ENCODE results near the gene KCNQ5. TPM values are rescaled to one million over a fixed set of nuclear protein-coding genes. Genes with fewer than 3 reads are reported as not detected.

KCNQ5 gene
- total and polyA plus RNA-seq, 10 of the 15 experiments (the other 5 are each of a cell fraction or from before 2014, with no cell fraction given): 0.60 to 16.2 (median 3.2) TPM

DNA sequence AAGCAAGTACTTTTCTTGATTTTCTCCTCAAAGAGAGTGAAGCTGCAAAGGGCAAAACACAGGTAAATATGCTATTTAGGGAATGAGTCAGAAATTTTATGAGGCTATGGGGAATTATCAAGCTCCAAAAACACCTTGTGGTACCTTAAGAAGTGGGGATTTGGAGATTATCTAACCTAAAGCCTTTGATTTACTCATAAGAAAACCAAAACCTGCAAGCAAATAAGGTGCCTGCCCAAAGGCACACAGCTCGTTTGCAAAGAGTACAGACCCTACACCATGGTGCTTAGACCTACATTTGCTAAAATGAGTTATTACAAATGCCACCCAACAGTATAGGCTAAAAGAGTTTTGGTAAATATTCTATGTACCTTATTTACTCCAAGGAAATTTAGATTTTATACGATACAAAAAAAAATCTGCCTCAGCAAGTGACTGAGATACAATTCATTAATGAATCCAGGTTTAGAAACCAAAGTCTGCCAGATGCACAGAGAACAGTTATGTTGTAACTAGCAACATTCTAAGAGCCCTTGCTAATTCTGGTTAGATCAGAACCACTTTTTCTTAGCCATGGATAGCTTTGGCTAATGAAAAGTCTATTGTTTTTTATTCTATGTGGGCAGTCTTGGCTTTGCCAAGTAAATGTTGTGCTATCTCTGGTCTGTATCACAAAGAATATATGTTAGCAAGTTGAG is 501.9 kb downstream of the KCNQ5 start (continued):
- TF ChIP-seq, protein P1, sequence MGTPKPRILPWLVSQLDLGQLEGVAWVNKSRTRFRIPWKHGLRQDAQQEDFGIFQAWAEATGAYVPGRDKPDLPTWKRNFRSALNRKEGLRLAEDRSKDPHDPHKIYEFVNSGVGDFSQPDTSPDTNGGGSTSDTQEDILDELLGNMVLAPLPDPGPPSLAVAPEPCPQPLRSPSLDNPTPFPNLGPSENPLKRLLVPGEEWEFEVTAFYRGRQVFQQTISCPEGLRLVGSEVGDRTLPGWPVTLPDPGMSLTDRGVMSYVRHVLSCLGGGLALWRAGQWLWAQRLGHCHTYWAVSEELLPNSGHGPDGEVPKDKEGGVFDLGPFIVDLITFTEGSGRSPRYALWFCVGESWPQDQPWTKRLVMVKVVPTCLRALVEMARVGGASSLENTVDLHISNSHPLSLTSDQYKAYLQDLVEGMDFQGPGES (IDR thresholded peaks at IDR 0.05): no peak
- TF ChIP-seq, protein P2, sequence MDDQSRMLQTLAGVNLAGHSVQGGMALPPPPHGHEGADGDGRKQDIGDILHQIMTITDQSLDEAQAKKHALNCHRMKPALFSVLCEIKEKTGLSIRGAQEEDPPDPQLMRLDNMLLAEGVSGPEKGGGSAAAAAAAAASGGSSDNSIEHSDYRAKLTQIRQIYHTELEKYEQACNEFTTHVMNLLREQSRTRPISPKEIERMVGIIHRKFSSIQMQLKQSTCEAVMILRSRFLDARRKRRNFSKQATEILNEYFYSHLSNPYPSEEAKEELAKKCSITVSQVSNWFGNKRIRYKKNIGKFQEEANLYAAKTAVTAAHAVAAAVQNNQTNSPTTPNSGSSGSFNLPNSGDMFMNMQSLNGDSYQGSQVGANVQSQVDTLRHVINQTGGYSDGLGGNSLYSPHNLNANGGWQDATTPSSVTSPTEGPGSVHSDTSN (IDR thresholded peaks at IDR 0.05; ENCODE audit: insufficient replicate concordance, low read depth, low read length): no peak
- TF ChIP-seq BHLHE40 (IDR thresholded peaks at IDR 0.05; ENCODE audit: borderline replicate concordance in 1 of 2, low read depth in 2 of 2, low read length in 1 of 2) (peak in 1 of 2 experiments; percentile 13; a peak in 1 of 4 replicates), ASH2L (IDR thresholded peaks at IDR 0.05; ENCODE audit: borderline replicate concordance, low read depth) (no peak), EZH2 (IDR thresholded peaks at IDR 0.05; ENCODE audit: borderline replicate concordance, control insufficient read depth, low read depth, low read length) (no peak), EP300 (IDR thresholded peaks at IDR 0.05; ENCODE audit: borderline replicate concordance in 1 of 2, control insufficient read depth in 1 of 2, low read depth in 2 of 2, low read length in 2 of 2) (no peak), RAD21 (IDR thresholded peaks at IDR 0.05; ENCODE audit: insufficient read depth, low read depth, low read length) (no peak), STAT1 (conservative IDR thresholded peaks at IDR 0.05) (no peak), RUNX3 (IDR thresholded peaks at IDR 0.05; ENCODE audit: low read length) (peak; percentile 74), MTA2 (IDR thresholded peaks at IDR 0.05; ENCODE audit: low read depth) (peak; percentile 71), RELA (IDR thresholded peaks at IDR 0.05; ENCODE audit: borderline replicate concordance, partially characterized antibody) (peak; percentile 34), PRDM15 (CRISPR knock-in tag; IDR thresholded peaks at IDR 0.05) (no peak), SUZ12 (IDR thresholded peaks at IDR 0.05; ENCODE audit: unreplicated experiment) (no peak), ZBTB11 (CRISPR knock-in tag; IDR thresholded peaks at IDR 0.05) (no peak)
- TF ChIP-seq, protein P3, sequence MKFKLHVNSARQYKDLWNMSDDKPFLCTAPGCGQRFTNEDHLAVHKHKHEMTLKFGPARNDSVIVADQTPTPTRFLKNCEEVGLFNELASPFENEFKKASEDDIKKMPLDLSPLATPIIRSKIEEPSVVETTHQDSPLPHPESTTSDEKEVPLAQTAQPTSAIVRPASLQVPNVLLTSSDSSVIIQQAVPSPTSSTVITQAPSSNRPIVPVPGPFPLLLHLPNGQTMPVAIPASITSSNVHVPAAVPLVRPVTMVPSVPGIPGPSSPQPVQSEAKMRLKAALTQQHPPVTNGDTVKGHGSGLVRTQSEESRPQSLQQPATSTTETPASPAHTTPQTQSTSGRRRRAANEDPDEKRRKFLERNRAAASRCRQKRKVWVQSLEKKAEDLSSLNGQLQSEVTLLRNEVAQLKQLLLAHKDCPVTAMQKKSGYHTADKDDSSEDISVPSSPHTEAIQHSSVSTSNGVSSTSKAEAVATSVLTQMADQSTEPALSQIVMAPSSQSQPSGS (IDR thresholded peaks at IDR 0.05; ENCODE audit: low read length): 0 out of 2 replicates have a peak, but pooled peaks have one; percentile 23

Data from GM12878 (cell line).